NCI-H146 treated with DMSO at 0.1 percent for 48 hours (cell line): ENCODE measurements around the gene ARAF.
A peak's percentile ranks its signal among the peaks of the same experiment; 100 is the strongest.
"Not testable (repeated sequence)": the region's sequence is repeated elsewhere in the genome, so short reads cannot be mapped to it uniquely, and the experiment has no call there.

Experiments
- DNase-seq: peaks from one replicate; lab custom pipeline; 2025; ENCODE audit not compliant: unreplicated experiment; lab: John Stamatoyannopoulos, UW

ARAF gene

GRCh38 chrX:47560934-47561658 is at the start of gene ARAF:
TSS of gene ARAF (plus strand) at chrX:47561205. CDS start at chrX:47562968, 1,763 bp downstream.
- peak; percentile 91 for DNase-seq

DNA sequence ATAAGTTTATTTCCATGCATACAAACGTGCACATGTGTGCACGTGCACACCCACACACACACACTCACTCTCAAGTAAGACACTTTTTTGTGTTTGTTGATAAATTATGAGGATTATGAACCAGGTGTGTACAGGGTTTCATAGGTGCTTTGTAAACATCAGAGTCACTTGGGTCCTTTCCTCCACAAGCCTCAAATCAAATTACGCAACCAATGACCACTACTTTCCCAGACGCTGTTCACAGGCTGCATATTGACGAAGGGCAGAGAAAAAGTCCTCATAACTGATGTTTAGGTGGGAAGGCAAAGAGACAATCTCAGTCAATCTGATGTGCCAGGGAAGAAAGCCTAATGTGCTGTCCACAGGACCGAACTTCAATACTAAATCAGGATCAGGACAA is 48.6 kb upstream of the ARAF start:
- not testable (repeated sequence) for DNase-seq

DNA sequence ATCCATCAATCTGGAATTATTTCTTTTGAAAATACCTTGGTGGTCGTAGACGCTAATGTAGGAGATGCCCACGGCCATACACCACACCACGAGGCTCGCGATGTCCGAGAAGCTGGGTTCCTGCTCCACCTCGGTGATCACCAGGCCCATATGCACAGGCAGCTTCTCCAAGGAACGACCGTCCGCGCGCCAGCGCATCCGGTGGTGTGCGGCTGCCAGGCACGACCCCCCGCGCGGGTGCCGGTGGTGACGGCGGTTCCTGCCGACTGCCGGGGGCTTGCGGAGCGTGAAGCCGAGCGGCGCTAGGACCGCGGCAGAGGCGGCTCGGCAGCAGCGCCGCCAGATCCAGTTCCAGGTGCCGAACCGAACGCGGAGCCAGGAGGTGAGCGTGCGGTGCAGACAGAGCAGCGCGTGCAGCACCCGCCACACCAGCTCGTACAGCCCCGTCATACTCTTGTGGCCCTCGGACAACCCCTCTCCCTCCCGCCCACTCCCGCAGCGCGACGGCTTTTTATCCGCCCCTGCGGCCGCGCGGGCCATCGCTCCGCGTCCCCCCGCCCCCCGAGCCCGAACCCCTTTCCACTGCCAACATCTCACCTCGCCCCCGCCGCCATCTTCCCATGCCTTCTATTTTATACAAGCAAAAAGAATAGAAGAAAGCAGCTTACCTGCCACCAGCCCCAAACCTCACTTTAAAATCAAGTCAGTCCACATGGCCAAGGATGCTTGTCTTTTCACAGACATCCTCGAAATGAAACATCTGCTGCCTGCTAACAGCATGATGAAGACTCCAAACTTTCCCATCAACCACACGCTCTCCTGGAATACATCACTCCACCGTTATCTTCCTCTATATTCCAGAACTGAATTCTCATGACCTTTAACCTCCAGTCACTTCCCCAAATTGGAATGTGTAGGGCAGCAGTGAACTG is 47.7 kb upstream of the ARAF start:
- peak; percentile 0 for DNase-seq

DNA sequence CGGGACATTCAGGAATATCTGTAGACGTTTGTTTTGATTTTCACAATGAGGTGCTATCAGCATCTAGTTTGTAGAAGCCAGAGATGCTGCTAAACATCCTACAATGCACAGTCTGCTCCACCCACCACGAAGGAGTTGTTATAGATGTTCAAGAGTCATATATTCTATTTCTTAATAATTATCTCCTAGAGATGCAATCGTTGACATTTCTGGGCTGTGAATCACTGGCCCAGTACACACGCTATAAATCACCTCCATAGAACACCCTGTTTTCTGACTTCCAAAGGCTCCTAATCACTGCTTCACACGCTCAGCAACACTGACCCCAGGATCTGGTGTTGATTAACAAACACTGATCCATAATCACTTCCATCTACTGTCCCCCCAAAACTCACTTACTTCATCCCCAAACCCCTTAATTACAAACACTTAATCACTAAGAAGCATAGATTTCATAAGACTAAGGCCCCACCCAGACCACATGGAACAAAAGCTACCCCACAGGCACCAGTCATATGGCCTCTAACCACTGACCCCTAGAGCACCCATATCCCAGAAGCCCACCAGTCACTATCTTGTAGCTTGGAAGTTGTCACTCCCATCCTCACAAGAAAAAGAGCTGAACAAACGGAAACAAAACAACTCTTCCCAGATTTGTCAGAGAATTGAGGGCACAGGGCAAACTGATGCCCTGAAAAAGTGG is 46.3 kb upstream of the ARAF start:
- no peak for DNase-seq

- no peak for DNase-seq
These were observed 44.9 kb upstream of the ARAF start for GRCh38 chrX:47515941-47516665.

GRCh38 chrX:47518144-47518543 is 42.9 kb upstream of the ARAF start:
- DNase-seq, result no peak

GRCh38 chrX:47523297-47523696 is 37.7 kb upstream of the ARAF start:
- peak; percentile 50 for DNase-seq

- DNase-seq, result no peak
These were observed 37.3 kb upstream of the ARAF start for GRCh38 chrX:47523713-47524166.

- DNase-seq, result no peak
These were observed 31.5 kb upstream of the ARAF start for GRCh38 chrX:47529548-47529947.

- no peak for DNase-seq
These were observed 31.0 kb upstream of the ARAF start for GRCh38 chrX:47530049-47530448.

GRCh38 chrX:47539860-47540259 is 21.1 kb upstream of the ARAF start:
- no peak for DNase-seq

GRCh38 chrX:47540754-47541538 is 20.1 kb upstream of the ARAF start:
- peak; percentile 86 for DNase-seq

DNA sequence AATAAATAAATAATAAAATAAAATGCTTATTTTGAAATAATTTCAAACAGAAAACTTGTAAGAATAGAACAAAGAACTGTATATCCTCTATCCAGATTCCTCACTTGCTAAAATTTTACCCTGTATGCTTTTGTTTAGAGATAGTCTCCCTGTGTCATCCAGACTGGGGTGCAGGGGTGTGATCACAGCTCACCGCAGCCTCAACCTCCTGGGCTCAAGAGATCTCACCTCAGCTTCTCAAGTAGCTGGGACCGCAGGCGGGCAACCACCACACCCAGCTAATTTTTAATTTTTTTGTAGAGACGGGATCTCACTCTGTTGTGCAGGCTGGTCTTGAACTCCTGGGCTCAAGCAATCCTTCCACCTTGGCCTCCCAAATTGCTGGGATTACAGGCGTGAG is 17.5 kb upstream of the ARAF start:
- DNase-seq, result no peak

GRCh38 chrX:47556045-47556623 is 4.9 kb upstream of the ARAF start:
- peak; percentile 87 for DNase-seq

DNA sequence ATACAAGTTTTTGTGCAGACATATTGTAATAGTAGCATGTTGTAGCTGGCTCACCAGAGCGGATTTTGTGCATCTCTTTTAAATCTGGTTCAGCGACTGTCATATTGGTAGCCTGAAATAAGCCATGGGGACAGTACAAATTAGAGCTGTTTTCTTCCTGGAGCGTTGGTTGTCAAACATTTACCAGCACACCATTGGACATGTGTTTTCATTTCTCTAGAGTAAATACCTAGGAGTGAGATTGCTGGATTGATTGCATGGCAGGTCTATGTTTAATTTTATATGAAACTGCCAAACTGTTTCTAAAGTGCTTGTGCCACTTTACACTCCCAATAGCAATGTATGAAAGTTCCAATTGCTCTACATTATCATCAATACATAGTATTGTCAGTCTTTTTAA is 2.6 kb upstream of the ARAF start:
- DNase-seq, result no peak

DNA sequence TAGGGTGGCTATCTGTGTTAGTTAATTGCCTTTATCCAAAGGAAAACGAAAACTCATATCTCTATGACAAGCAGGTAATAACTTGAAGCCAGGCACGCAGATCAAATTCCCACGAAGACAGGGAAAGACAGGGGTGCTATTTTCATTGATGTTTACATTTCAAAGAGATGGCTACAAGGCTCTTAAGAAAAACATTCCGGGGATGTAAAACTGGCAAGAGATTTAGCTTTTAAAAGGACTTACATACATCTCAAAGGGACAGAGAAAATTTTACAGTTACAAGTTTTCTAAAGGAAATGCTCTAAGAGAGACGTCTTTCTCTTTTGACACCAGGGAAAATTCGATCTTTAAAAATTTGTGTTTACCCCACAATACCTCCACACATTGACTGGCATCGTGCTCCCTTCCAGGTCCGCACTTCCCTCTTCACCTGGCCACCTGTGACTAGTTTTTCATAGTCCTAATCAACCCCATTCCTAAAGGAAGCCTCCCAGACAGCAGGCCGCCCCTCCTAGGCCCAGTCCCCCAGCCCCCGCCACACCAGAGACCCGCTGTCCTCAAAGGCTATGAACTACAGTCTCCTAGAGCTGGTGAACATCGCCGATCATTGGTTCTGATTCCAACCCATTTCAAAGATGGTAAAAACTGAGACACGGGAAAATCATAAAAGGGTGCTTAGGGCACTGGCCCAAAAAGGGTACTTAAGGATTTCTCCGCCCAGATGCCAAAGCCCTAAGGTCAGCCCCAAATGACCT is 649 bp upstream of the ARAF start:
- DNase-seq, result no peak

DNA sequence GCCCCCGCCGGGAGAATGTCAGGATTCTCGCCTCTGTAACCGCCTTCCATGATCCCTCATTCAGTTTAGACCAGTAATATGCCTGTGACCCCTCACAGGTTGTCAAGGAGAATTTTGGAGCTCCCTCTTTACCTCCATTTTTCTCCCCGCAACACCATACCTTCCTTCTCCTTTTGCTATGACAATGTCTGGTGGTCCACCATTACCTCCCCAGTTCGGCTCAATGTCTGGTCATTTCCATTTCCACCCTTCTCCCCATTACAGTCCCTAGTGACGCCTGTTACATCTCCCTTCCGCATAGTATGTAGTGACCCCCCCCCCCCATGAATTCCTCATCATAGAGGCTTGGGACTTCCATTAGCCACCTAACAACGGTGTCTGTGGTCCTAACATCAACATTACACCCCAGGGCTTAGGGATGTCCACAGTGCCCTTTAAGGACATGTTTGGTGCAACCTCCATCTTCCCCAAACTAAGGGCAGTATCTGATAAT is 700 bp downstream of the ARAF start:
- no peak for DNase-seq

- no peak for DNase-seq
These were observed 1.7 kb downstream of the ARAF start for GRCh38 chrX:47562615-47563243.
